ENCODE results near the gene ACOT12.

- TF ChIP-seq E2F4 (CRISPR knock-in tag; IDR thresholded peaks at IDR 0.05; ENCODE audit: borderline replicate concordance, low read depth): no peak
- no peak for TF ChIP-seq CTCF (IDR thresholded peaks at IDR 0.05)
- no peak for TF ChIP-seq USF2 (CRISPR knock-in tag; IDR thresholded peaks at IDR 0.05)
- no peak for TF ChIP-seq IRF2 (CRISPR knock-in tag; IDR thresholded peaks at IDR 0.05; ENCODE audit: borderline replicate concordance, low read depth)
- no peak for TF ChIP-seq ATF3 (CRISPR knock-in tag; conservative IDR thresholded peaks at IDR 0.05)
- no peak for TF ChIP-seq ESRRA (CRISPR knock-in tag; IDR thresholded peaks at IDR 0.05; ENCODE audit: borderline replicate concordance)
- TF ChIP-seq FOXK1 (CRISPR knock-in tag; IDR thresholded peaks at IDR 0.05): no peak
- no peak for TF ChIP-seq ZNF512 (CRISPR knock-in tag; IDR thresholded peaks at IDR 0.05; ENCODE audit: borderline replicate concordance)
- no peak for TF ChIP-seq TP53 (CRISPR knock-in tag; IDR thresholded peaks at IDR 0.05)
- no peak for TF ChIP-seq JUN (CRISPR knock-in tag; IDR thresholded peaks at IDR 0.05)
- no peak for TF ChIP-seq ZNF423 (CRISPR knock-in tag; IDR thresholded peaks at IDR 0.05)
These were observed 34.8 kb downstream of the ACOT12 start for GRCh38 chr5:81359108-81359507.
